Right ventricle myocardium superior (tissue), 1 donor: ENCODE data around the gene DYDC2. TPM values are rescaled to one million over a fixed set of nuclear protein-coding genes. Genes with fewer than 3 reads are reported as not detected.
"Not testable (repeated sequence)": the region's sequence is repeated elsewhere in the genome, so short reads cannot be mapped to it uniquely, and the experiment has no call there.

ENCODE experiments used
- ATAC-seq: fragments of 200-7000 bp; cut with Tn5 transposase; one replicate; pipeline ENCODE4 v1.9.1; 2020; ENCODE audit warnings: mild to moderate bottlenecking; ENCODE audit not compliant: poor library complexity
- DNase-seq: peaks from one replicate; pipeline ENCODE4 v3.0.0-alpha.2; 2020
- intact Hi-C: fragments of 100-400 bp; cut with DNase I; formaldehyde crosslinking; loops from one replicate; pipeline ENCODE4 v1.11.2; 2022
- total RNA-seq: library from RNA; stranded (reverse); fragmentation: NEBNext Ultra II Directional; extraction: Animal tissue kit (Norgen Biotek cat#: 25700); gene quantifications from one replicate; pipeline ENCODE4 v1.2.1, GENCODE V29; 2021
- donor health status: DM: no; HTN: yes; CAD: no; lungs with severe emphysema.

Gene DYDC2
- total RNA-seq, 1 donor from 2014 or later, result not detected

GRCh38 chr10:80358925-80359324 is 2.3 kb downstream of the DYDC2 start:
- DNase-seq, intact Hi-C loops, ATAC-seq: not testable (repeated sequence)

- ATAC-seq, result no peak
- intact Hi-C loops, result no loop called here
Measured at GRCh38 chr10:80359644-80360043, 3.1 kb downstream of the DYDC2 start.

GRCh38 chr10:80365510-80365909 is 8.9 kb downstream of the DYDC2 start:
- intact Hi-C loops, result no loop called here
- no peak for DNase-seq
- no peak for ATAC-seq

More at GRCh38 chr10:80359644-80360043, 3.1 kb downstream of the DYDC2 start:
- DNase-seq, result no peak

GRCh38 chr10:80371467-80371866 is 14.9 kb downstream of the DYDC2 start:
- ATAC-seq, result no peak
- intact Hi-C loops, result no loop called here
- no peak for DNase-seq

GRCh38 chr10:80372675-80373074 is 16.1 kb downstream of the DYDC2 start:
- DNase-seq (no peak), ATAC-seq (no peak)
- intact Hi-C loops, result no loop called here

GRCh38 chr10:80373502-80373901 is 16.9 kb downstream of the DYDC2 start:
- ATAC-seq (no peak), DNase-seq (no peak)
- intact Hi-C loops, result no loop called here

GRCh38 chr10:80379701-80380100 is 23.1 kb downstream of the DYDC2 start:
- intact Hi-C loops, result loop anchor here (5.0 kb wide), 1 partner anchor 123 kb away; no protein-coding TSS in a partner anchor
- ATAC-seq, result no peak
- no peak for DNase-seq

GRCh38 chr10:80380185-80380584 is 23.6 kb downstream of the DYDC2 start:
- ATAC-seq (no peak), DNase-seq (no peak)
- intact Hi-C loops, result loop anchor here (5.0 kb wide), 1 partner anchor 122 kb away; no protein-coding TSS in a partner anchor

- intact Hi-C loops, result loop anchor here (5.0 kb wide), 1 partner anchor 119 kb away; no protein-coding TSS in a partner anchor
- ATAC-seq, result no peak
- no peak for DNase-seq
Measured at GRCh38 chr10:80382989-80383388, 26.4 kb downstream of the DYDC2 start.

GRCh38 chr10:80390740-80391139 is 34.2 kb downstream of the DYDC2 start:
- DNase-seq, result no peak
- ATAC-seq, result no peak
- intact Hi-C loops, result no loop called here

- no peak for ATAC-seq
- intact Hi-C loops, result no loop called here
- no peak for DNase-seq
Measured at GRCh38 chr10:80392250-80392649, 35.7 kb downstream of the DYDC2 start.

- no peak for DNase-seq
- intact Hi-C loops, result no loop called here
- no peak for ATAC-seq
Measured at GRCh38 chr10:80394358-80394916, 37.9 kb downstream of the DYDC2 start.

GRCh38 chr10:80397014-80397413 is 40.4 kb downstream of the DYDC2 start:
- ATAC-seq (peak; percentile 48), DNase-seq (no peak)
- intact Hi-C loops, result no loop called here

GRCh38 chr10:80400136-80400804 is 43.7 kb downstream of the DYDC2 start:
- DNase-seq (no peak), ATAC-seq (no peak)
- intact Hi-C loops, result no loop called here

- intact Hi-C loops, result no loop called here
Measured at GRCh38 chr10:80405035-80405434, 48.5 kb downstream of the DYDC2 start.

GRCh38 chr10:80405626-80406025 is 49.0 kb downstream of the DYDC2 start:
- intact Hi-C loops, result no loop called here

More at GRCh38 chr10:80405035-80405434, 48.5 kb downstream of the DYDC2 start:
- no peak for ATAC-seq
- no peak for DNase-seq

GRCh38 chr10:80406204-80406603 is 49.6 kb downstream of the DYDC2 start:
- no peak for ATAC-seq
- intact Hi-C loops, result no loop called here
- no peak for DNase-seq

More at GRCh38 chr10:80405626-80406025, 49.0 kb downstream of the DYDC2 start:
- ATAC-seq, result no peak
- DNase-seq, result no peak

- ATAC-seq (peak; percentile 56), DNase-seq (no peak)
- intact Hi-C loops, result no loop called here
Measured at GRCh38 chr10:80407812-80408241, 51.2 kb downstream of the DYDC2 start.

GRCh38 chr10:80408242-80409101 is 51.9 kb downstream of the DYDC2 start, which contains the start of gene PRXL2A:
PRXL2A (plus strand) TSS chr10:80408551; CDS start chr10:80420468, 11,917 bp downstream.
- DNase-seq, result peak; percentile 93
- intact Hi-C loops, result no loop called here
- ATAC-seq, result peak; percentile 96
